Body of pancreas (tissue), 4 donors: ENCODE measurements around the gene CREG2.

ENCODE experiments used
- CTCF ChIP-seq, 7 experiments: fragments of 450-650 bp in 4 of 7; fragments of 200-600 bp in 3 of 7; sonication (generic) in 3 of 7; IDR thresholded peaks; one replicate each; pipeline ENCODE4 v1.5.1; 2016 to 2019; ENCODE audit warnings: antibody characterized with exemption in 7 of 7
- POLR2A ChIP-seq, 3 donors: fragments of 450-650 bp; IDR thresholded peaks; one replicate each; pipeline ENCODE4 v1.6.1; 2016; ENCODE audit warnings: antibody characterized with exemption in 3 of 3, mild to moderate bottlenecking in 2 of 3

- TF ChIP-seq CTCF (IDR thresholded peaks at IDR 0.05), result no peak
- TF ChIP-seq POLR2A (IDR thresholded peaks at IDR 0.05), result no peak
Observed at GRCh38 chr2:101300164-101300563, 87.1 kb downstream of the CREG2 start.
